Anterior cingulate cortex (tissue), 58 donors: ENCODE results near the gene WDR73.

Experiments used
- DNase-seq, 58 donors: peaks; one replicate each; lab custom pipeline; 2025; lab: John Stamatoyannopoulos, UW

WDR73 gene

DNA sequence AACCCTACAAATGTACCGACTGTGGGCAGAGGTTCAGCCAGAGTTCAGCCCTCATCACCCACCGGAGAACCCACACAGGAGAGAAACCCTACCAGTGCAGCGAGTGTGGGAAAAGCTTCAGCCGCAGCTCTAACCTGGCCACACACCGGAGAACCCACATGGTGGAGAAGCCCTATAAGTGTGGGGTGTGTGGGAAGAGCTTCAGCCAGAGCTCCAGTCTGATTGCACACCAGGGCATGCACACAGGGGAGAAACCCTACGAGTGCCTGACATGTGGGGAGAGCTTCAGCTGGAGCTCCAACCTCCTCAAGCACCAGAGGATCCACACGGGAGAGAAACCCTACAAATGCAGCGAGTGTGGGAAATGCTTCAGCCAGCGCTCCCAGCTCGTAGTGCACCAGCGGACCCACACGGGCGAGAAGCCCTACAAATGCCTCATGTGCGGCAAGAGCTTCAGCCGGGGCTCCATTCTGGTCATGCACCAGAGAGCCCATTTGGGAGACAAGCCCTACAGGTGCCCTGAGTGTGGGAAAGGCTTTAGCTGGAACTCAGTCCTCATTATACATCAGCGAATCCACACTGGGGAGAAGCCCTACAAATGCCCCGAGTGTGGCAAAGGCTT, 32.6 kb downstream of the WDR73 start:
- no peak for DNase-seq

DNA sequence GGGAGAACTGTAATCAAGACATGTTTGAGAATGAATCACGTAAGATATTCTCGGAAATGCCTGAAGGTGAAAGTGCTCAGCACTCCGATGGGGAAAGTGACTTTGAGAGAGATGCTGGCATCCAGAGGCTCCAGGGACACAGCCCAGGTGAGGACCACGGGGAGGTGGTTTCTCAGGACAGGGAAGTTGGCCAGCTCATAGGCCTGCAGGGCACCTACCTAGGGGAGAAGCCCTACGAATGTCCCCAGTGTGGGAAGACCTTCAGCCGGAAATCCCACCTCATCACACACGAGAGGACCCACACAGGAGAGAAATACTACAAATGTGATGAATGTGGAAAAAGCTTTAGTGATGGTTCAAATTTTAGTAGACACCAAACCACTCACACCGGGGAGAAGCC, 33.5 kb downstream of the WDR73 start:
- DNase-seq: no peak

- DNase-seq: no peak
Observed at GRCh38 chr15:84616235-84616634, 37.8 kb downstream of the WDR73 start.

DNA sequence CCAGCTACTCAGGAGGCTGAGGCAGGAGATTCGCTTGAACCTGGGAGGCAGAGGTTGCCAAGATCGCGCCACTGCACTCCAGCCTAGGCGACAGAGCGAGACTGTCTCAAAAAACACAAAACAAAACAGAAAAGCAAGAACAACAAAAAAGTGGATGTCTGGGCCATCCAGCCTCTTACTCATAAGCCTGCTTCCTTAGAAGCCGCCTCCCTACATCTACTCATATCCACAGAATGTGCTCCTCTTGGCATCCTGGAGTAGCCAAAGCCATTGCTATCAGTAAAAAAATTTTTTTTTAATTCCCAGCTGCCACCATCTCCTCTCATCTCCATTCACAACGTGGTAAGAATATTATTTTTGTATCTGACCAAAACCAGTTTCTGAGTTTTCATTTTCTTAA, 42.5 kb downstream of the WDR73 start:
- no peak for DNase-seq

- DNase-seq: no peak
Observed at GRCh38 chr15:84609818-84610525, 44.1 kb downstream of the WDR73 start.

DNA sequence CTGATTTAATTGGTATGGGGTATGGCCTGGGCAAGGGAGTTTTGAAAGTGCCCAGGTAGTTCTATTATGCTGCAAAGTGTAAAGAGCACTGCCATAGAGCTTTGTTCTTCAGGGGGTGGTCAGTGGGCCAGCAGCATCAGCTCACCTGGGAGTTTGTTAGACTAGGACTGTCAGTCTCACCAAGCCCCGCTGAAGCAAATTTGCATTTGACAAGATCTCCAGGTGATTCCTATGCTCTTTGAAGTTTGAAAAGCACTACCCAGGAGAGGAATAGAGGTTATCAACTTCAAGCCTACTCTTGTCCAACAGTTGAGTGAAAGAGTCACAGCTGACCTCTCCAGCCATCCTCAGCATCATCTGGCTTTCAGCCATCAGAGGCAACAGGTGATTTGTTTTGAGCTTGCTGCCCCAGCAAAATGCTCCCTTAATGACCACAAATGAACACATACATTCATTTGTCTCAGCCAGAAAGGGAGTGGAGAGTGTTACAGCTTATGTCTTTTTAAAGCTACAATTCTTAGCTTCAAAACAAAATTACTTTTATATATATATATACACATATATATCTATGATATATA, 45.3 kb downstream of the WDR73 start:
- DNase-seq: no peak

DNA sequence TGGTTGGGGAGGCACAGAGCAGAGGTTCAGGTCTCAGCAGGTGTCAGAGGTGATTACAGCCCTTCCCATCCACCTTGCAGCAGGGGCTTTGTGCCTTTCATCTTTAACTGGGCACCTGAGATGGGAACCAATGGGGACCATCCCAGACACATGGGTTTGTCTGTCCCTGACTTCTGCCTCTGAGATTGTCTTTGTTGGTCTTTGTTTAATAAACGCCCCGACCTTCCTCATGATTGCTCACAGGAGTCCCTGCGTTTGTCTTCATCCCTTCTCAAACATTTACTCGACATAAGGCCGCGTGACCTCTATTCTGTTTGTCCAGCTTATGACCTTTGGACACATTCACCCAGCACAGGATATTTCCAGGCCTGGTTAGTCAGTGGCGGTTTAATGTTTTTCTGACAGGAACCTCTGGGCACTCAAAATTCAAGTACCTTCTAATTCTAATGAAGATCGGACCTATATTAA, 47.4 kb downstream of the WDR73 start:
- no peak for DNase-seq

DNA sequence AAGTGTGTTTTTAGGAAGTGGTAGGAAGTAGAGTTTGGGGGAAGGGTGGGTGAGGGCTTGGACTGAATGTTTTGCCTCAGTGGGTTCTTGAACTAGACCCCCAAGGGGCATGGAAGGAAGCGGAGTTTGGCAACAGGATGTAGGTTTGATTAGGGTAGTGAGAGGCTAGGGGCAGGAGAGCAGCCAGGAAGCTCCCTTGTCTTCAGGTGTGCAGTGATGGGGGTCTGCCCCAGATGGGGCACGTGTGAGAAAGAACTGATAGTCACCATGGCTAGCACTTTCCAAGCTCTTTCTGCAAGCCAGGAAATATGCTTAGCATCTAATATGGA, 48.6 kb downstream of the WDR73 start:
- no peak for DNase-seq

DNA sequence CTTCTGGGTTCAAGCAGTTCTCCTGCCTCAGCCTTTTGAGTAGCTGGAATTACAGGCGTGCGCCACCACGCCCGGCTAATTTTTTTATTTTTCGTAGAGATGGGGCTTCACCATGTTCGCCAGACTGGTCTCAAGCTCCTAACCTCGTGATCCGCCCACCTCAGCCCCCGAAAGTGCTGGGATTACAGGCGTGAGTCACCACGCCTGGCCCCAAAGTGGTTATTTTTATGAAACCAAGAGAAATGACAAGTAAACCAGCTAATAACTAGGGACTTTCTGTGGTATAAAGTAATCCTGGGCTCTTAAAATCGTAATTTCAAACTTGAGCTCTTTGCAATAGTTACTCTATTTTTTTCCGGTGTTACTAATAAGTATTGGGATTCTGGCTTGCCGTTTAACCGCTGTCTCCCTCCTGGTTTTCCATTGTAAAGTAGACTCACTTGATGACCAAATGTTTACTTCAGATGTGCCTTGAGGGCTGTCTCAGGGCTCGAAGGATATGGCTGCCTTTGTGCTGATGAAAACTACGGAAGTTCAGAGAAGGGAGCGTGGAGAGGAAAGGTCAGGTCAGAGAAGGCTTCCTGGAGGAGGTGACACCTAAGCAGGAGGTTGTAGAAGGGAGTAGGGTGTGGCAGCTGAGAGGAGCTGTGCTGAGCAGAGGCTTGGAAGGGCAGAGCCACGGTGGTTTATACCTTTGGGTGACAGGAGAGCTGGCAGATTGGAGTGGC, 49.1 kb downstream of the WDR73 start:
- peak in 6 of 58 donors; percentile 3 to 23 (median 8) for DNase-seq

DNA sequence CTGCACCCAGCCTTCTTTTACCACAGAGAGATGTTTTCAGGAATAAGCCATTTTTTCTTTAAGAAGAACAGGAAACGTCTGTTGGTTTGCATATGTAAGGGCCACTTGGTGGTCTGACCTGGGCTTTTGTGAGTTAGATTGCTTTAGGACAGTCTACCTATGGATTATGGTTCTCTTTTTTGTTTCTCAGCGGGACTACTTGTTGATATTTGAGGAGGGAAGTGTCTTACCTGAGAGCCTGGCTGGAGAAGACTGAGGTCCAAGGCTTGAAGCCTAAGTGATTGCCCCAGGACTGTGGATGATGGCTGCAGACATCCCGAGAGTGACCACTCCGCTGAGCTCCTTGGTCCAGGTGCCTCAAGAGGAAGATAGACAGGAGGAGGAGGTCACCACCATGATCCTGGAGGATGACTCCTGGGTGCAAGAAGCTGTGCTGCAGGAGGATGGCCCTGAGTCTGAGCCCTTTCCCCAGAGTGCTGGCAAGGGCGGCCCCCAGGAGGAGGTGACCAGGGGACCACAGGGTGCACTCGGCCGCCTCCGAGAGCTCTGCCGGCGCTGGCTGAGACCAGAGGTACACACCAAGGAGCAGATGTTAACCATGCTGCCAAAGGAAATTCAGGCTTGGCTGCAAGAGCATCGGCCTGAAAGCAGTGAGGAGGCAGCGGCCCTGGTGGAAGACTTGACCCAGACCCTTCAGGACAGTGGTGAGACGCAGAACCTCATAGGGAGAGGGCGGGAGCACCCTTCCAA, 50.3 kb downstream of the WDR73 start:
- DNase-seq: no peak

DNA sequence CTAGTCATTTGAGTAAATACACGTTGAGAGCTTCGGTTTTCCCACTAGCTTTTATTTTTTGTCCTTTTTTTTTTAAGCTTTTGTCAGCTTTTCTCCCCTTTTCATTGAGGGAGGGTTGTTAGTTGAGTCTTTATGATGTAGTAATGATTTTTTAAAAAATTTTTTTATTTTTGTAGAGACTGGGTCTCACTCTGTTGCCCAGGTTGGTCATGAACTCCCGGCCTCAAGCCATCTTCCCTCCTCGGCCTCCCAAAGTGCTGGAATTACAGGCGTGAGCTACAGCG, 52.6 kb downstream of the WDR73 start:
- no peak for DNase-seq

DNA sequence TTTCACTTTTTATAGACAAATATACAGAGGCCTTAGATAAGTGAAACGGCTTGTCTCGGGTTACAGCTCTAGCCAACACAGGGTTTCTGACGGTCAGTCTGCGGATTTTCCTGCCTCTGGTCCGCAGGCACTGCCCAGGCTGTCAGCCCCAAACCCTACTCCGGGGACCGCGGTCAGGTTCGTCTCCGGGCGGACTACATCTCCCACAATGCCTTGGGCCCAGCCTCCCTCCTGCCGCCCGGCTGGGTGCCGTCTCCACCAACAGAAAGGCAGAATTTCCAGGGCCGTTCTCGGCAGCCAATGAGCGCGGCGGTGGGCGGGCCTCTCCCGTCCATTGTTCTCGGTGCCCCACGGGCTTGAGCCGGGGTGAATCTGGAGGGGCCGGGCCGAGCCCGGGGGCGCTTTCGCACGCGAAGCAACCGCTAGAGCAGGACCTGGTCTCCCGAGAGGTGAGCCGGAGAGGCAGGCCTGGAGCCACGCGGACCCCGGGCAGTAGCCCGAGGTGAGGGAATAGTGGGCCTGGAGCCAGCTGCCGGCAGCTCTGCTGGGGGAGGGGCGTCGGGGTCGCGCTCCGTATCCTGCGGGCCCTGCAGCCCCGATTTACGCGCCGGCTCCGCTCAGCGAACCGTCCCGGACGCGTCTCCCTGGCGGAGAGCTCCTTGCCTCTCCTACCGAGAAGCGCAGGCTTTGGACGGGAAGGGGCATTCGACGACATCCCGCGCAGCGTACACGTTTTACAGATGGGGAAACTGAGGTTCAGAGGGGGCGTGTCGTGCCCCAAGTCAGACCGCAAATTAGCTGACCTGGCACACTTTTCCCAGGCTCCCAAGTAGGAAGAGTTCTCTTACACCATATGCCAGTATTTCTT, 53.2 kb downstream of the WDR73 start, which contains the start of gene ZSCAN2:
ZSCAN2 (plus strand) TSS at position 323 of the 868 bp plus-strand sequence. CDS start 2,919 bp downstream, outside the sequence.
- peak; percentile 62 to 97 (median 93) for DNase-seq

GRCh38 chr15:84600331-84600686, 53.8 kb downstream of the WDR73 start:
- peak in 42 of 58 donors; percentile 16 to 79 (median 56) for DNase-seq

GRCh38 chr15:84599906-84600305, 54.2 kb downstream of the WDR73 start:
- DNase-seq: no peak

DNA sequence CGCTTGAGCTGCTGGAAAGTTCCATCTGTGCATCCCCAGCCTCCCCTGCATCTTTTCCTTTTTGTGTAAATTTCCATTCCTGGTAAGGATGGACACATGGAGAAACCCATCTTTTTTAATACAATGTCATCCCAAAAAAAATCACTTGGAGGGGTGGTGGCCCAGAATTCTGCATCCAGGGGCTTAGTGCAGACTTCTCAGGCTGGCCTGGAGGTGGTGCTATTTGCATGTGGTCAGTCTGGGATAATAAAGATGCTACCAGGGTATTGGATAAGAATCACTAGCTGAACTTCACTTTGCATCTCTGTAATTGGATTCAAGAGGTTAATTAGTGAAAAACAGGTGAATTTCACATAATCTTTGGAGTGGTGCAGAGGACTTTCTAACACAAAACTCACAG, 55.1 kb downstream of the WDR73 start:
- peak in 24 of 58 donors; percentile 2 to 49 (median 13) for DNase-seq

GRCh38 chr15:84598250-84598649, 55.8 kb downstream of the WDR73 start:
- peak in 2 of 58 donors; percentile 8 to 13 for DNase-seq

DNA sequence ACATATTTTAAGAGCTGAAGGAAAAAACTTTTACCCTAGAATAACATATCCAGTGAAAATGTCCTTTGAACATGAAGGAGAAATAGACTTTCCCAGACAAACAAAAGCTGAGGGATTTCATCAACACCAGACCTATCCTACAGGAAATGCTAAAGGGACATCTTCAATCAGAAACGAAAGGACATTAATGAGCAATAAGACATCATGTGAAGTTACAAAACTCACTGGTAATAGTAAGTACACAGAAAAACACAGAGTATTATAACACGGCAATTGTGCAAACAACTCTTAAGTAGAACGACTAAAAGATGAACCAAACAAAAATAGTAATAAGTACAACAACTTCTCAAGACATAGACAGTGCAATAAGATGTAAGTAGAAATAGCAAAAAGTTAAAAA, 56.8 kb downstream of the WDR73 start:
- no peak for DNase-seq

DNA sequence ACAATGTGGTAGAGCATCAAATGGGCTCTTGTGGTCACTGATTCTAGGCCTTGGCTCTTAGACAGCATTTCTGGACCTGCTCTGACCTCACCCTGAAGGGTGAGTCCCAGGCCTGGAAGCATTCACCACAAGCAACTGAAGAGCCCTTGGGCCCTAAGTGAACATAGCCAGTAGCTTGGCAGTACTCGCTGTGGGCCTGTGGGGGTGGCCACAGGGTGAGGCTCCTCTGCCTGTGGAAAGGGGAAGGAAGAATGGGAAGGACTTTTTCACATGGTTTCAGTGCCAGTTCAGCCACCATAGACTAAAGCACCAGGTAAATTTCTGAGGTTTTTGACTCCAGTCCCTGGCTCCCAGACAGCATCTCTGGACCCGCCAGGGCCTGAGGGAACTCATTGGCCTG, 58.4 kb downstream of the WDR73 start:
- DNase-seq: no peak

GRCh38 chr15:84594617-84595290, 59.3 kb downstream of the WDR73 start:
- no peak for DNase-seq
